Measurements from ENCODE around the gene UBE2Z. TPM values are rescaled to one million over a fixed set of nuclear protein-coding genes. Genes with fewer than 3 reads are reported as not detected.

UBE2Z gene
- total RNA-seq, 1 donor from 2014 or later, result 29.2 TPM

GRCh38 chr17:48873696-48874443 lies 34.3 kb upstream of the UBE2Z start:
- Histone ChIP-seq H3K36me3 (ENCODE audit: control insufficient read depth in 3 of 3, insufficient read depth in 3 of 3, low read length in 3 of 3) (no peaks in the 10 kb centered on the region), H3K4me1 (ENCODE audit: control insufficient read depth in 3 of 3, insufficient read depth in 3 of 3, low read length in 3 of 3) (peaks cover 9 to 16% (median 13%) of the 10 kb centered on the region in 3 donors), H3K9ac (ENCODE audit: low read depth in 1 of 3, low read length in 3 of 3) (no peak overlapping the region), H3K27ac (ENCODE audit: low read depth, low read length) (peak overlapping the region; percentile 19), H3K4me3 (ENCODE audit: low read length in 3 of 3) (no peak overlapping the region), H3K9me3 (ENCODE audit: control insufficient read depth in 3 of 3, low read length in 3 of 3) (no peaks in the 10 kb centered on the region), H3K27me3 (ENCODE audit: control insufficient read depth in 3 of 3, insufficient read depth in 3 of 3, low read length in 3 of 3) (no peaks in the 10 kb centered on the region)

- Histone ChIP-seq H3K9me3 (ENCODE audit: control insufficient read depth in 3 of 3, low read length in 3 of 3) (no peaks in the 10 kb centered on the region), H3K36me3 (ENCODE audit: control insufficient read depth in 3 of 3, insufficient read depth in 3 of 3, low read length in 3 of 3) (no peaks in the 10 kb centered on the region), H3K4me3 (ENCODE audit: low read length in 3 of 3) (no peak overlapping the region), H3K4me1 (ENCODE audit: control insufficient read depth in 3 of 3, insufficient read depth in 3 of 3, low read length in 3 of 3) (no peaks in the 10 kb centered on the region), H3K27me3 (ENCODE audit: control insufficient read depth in 3 of 3, insufficient read depth in 3 of 3, low read length in 3 of 3) (peaks cover 0 to 6% (median 6%) of the 10 kb centered on the region in 3 donors), H3K9ac (ENCODE audit: low read depth in 1 of 3, low read length in 3 of 3) (no peak overlapping the region), H3K27ac (ENCODE audit: low read depth, low read length) (no peak overlapping the region)
Measured at GRCh38 chr17:48878920-48879898, 29.0 kb upstream of the UBE2Z start.

- no peak overlapping the region for H3K9ac ChIP-seq (ENCODE audit: low read depth in 1 of 3, low read length in 3 of 3)
- H3K36me3 ChIP-seq (ENCODE audit: control insufficient read depth in 3 of 3, insufficient read depth in 3 of 3, low read length in 3 of 3), result no peaks in the 10 kb centered on the region
- peaks cover 0 to 3% (median 2%) of the 10 kb centered on the region in 3 donors for H3K4me1 ChIP-seq (ENCODE audit: control insufficient read depth in 3 of 3, insufficient read depth in 3 of 3, low read length in 3 of 3)
- no peak overlapping the region for H3K4me3 ChIP-seq (ENCODE audit: low read length in 3 of 3)
- H3K9me3 ChIP-seq (ENCODE audit: control insufficient read depth in 3 of 3, low read length in 3 of 3), result no peaks in the 10 kb centered on the region
- peaks cover 0 to 6% (median 6%) of the 10 kb centered on the region in 3 donors for H3K27me3 ChIP-seq (ENCODE audit: control insufficient read depth in 3 of 3, insufficient read depth in 3 of 3, low read length in 3 of 3)
- H3K27ac ChIP-seq (ENCODE audit: low read depth, low read length), result no peak overlapping the region
Measured at GRCh38 chr17:48882272-48882671, 25.9 kb upstream of the UBE2Z start.

- Histone ChIP-seq H3K27ac (ENCODE audit: low read depth, low read length) (no peak overlapping the region), H3K4me3 (ENCODE audit: low read length in 3 of 3) (no peak overlapping the region), H3K4me1 (ENCODE audit: control insufficient read depth in 3 of 3, insufficient read depth in 3 of 3, low read length in 3 of 3) (peaks cover 0 to 3% (median 2%) of the 10 kb centered on the region in 3 donors), H3K36me3 (ENCODE audit: control insufficient read depth in 3 of 3, insufficient read depth in 3 of 3, low read length in 3 of 3) (no peaks in the 10 kb centered on the region), H3K9me3 (ENCODE audit: control insufficient read depth in 3 of 3, low read length in 3 of 3) (no peaks in the 10 kb centered on the region), H3K9ac (ENCODE audit: low read depth in 1 of 3, low read length in 3 of 3) (no peak overlapping the region), H3K27me3 (ENCODE audit: control insufficient read depth in 3 of 3, insufficient read depth in 3 of 3, low read length in 3 of 3) (peaks cover 0 to 6% (median 6%) of the 10 kb centered on the region in 3 donors)
Measured at GRCh38 chr17:48883171-48883570, 25.0 kb upstream of the UBE2Z start.

GRCh38 chr17:48890086-48890485 lies 18.1 kb upstream of the UBE2Z start:
- no peak overlapping the region for H3K4me3 ChIP-seq (ENCODE audit: low read length in 3 of 3)
- no peaks in the 10 kb centered on the region for H3K9me3 ChIP-seq (ENCODE audit: control insufficient read depth in 3 of 3, low read length in 3 of 3)
- no peak overlapping the region for H3K9ac ChIP-seq (ENCODE audit: low read depth in 1 of 3, low read length in 3 of 3)
- H3K4me1 ChIP-seq (ENCODE audit: control insufficient read depth in 3 of 3, insufficient read depth in 3 of 3, low read length in 3 of 3), result peaks cover 13 to 16% (median 15%) of the 10 kb centered on the region in 3 donors
- H3K27me3 ChIP-seq (ENCODE audit: control insufficient read depth in 3 of 3, insufficient read depth in 3 of 3, low read length in 3 of 3), result no peaks in the 10 kb centered on the region
- no peak overlapping the region for H3K27ac ChIP-seq (ENCODE audit: low read depth, low read length)
- H3K36me3 ChIP-seq (ENCODE audit: control insufficient read depth in 3 of 3, insufficient read depth in 3 of 3, low read length in 3 of 3), result peaks cover 5 to 8% (median 8%) of the 10 kb centered on the region in 3 donors

- H3K4me3 ChIP-seq (ENCODE audit: low read length in 3 of 3), result peak overlapping the region; percentile 96 to 99 (median 99)
- H3K36me3 ChIP-seq (ENCODE audit: control insufficient read depth in 3 of 3, insufficient read depth in 3 of 3, low read length in 3 of 3), result peaks cover 19 to 29% (median 28%) of the 10 kb centered on the region in 3 donors
- H3K9me3 ChIP-seq (ENCODE audit: control insufficient read depth in 3 of 3, low read length in 3 of 3), result no peaks in the 10 kb centered on the region
- H3K27me3 ChIP-seq (ENCODE audit: control insufficient read depth in 3 of 3, insufficient read depth in 3 of 3, low read length in 3 of 3), result no peaks in the 10 kb centered on the region
- H3K4me1 ChIP-seq (ENCODE audit: control insufficient read depth in 3 of 3, insufficient read depth in 3 of 3, low read length in 3 of 3), result peaks cover 13 to 16% (median 15%) of the 10 kb centered on the region in 3 donors
- H3K27ac ChIP-seq (ENCODE audit: low read depth, low read length), result peak overlapping the region; percentile 94
- peak overlapping the region; percentile 97 to 99 (median 98) for H3K9ac ChIP-seq (ENCODE audit: low read depth in 1 of 3, low read length in 3 of 3)
Measured at GRCh38 chr17:48892940-48893645, 15.1 kb upstream of the UBE2Z start.

- peaks cover 13 to 16% (median 15%) of the 10 kb centered on the region in 3 donors for H3K4me1 ChIP-seq (ENCODE audit: control insufficient read depth in 3 of 3, insufficient read depth in 3 of 3, low read length in 3 of 3)
- H3K27me3 ChIP-seq (ENCODE audit: control insufficient read depth in 3 of 3, insufficient read depth in 3 of 3, low read length in 3 of 3), result no peaks in the 10 kb centered on the region
- peaks cover 19 to 33% (median 29%) of the 10 kb centered on the region in 3 donors for H3K36me3 ChIP-seq (ENCODE audit: control insufficient read depth in 3 of 3, insufficient read depth in 3 of 3, low read length in 3 of 3)
- H3K9me3 ChIP-seq (ENCODE audit: control insufficient read depth in 3 of 3, low read length in 3 of 3), result no peaks in the 10 kb centered on the region
- H3K9ac ChIP-seq (ENCODE audit: low read depth in 1 of 3, low read length in 3 of 3), result peak overlapping the region; percentile 97 to 99 (median 98)
- H3K4me3 ChIP-seq (ENCODE audit: low read length in 3 of 3), result peak overlapping the region; percentile 96 to 99 (median 99)
- no peak overlapping the region for H3K27ac ChIP-seq (ENCODE audit: low read depth, low read length)
Measured at GRCh38 chr17:48893646-48894508, 14.3 kb upstream of the UBE2Z start.

- Histone ChIP-seq H3K4me3 (ENCODE audit: low read length in 3 of 3) (no peak overlapping the region), H3K9ac (ENCODE audit: low read depth in 1 of 3, low read length in 3 of 3) (peak overlapping the region in 1 of 3 donors; percentile 25), H3K27ac (ENCODE audit: low read depth, low read length) (no peak overlapping the region), H3K4me1 (ENCODE audit: control insufficient read depth in 3 of 3, insufficient read depth in 3 of 3, low read length in 3 of 3) (peaks cover 13 to 16% (median 15%) of the 10 kb centered on the region in 3 donors), H3K9me3 (ENCODE audit: control insufficient read depth in 3 of 3, low read length in 3 of 3) (no peaks in the 10 kb centered on the region), H3K36me3 (ENCODE audit: control insufficient read depth in 3 of 3, insufficient read depth in 3 of 3, low read length in 3 of 3) (peaks cover 19 to 33% (median 29%) of the 10 kb centered on the region in 3 donors), H3K27me3 (ENCODE audit: control insufficient read depth in 3 of 3, insufficient read depth in 3 of 3, low read length in 3 of 3) (no peaks in the 10 kb centered on the region)
Measured at GRCh38 chr17:48894886-48895285, 13.3 kb upstream of the UBE2Z start.

GRCh38 chr17:48901241-48901640 lies 7.0 kb upstream of the UBE2Z start:
- Histone ChIP-seq H3K9me3 (ENCODE audit: control insufficient read depth in 3 of 3, low read length in 3 of 3) (no peaks in the 10 kb centered on the region), H3K36me3 (ENCODE audit: control insufficient read depth in 3 of 3, insufficient read depth in 3 of 3, low read length in 3 of 3) (peaks cover 3 to 16% (median 11%) of the 10 kb centered on the region in 3 donors), H3K27ac (ENCODE audit: low read depth, low read length) (no peak overlapping the region), H3K27me3 (ENCODE audit: control insufficient read depth in 3 of 3, insufficient read depth in 3 of 3, low read length in 3 of 3) (no peaks in the 10 kb centered on the region), H3K9ac (ENCODE audit: low read depth in 1 of 3, low read length in 3 of 3) (no peak overlapping the region), H3K4me1 (ENCODE audit: control insufficient read depth in 3 of 3, insufficient read depth in 3 of 3, low read length in 3 of 3) (no peaks in the 10 kb centered on the region), H3K4me3 (ENCODE audit: low read length in 3 of 3) (no peak overlapping the region)

All from skeletal muscle tissue (tissue), 4 donors.